ENCODE data around the gene FBXO48. TPM values are rescaled to one million over a fixed set of nuclear protein-coding genes. Genes with fewer than 3 reads are reported as not detected.

Gene FBXO48
- total RNA-seq, 1 experiment from 2014 or later = 0.74 TPM

- BruUV-seq (replicated peaks) = no TSS peak
- ATAC-seq = no peak
- Histone ChIP-seq H3K9me3 (ENCODE audit: control insufficient read depth, insufficient read depth, low read depth, low read length) (no peaks in the 10 kb centered on the region), H3K4me1 (ENCODE audit: control insufficient read depth, insufficient read depth, low read length) (no peaks in the 10 kb centered on the region), H3K4me3 (ENCODE audit: low read depth in 2 of 2, low read length in 2 of 2) (no peak overlapping the region), H3K36me3 (ENCODE audit: control insufficient read depth, insufficient read depth, low read length) (no peaks in the 10 kb centered on the region), H3K27ac (ENCODE audit: low read length) (no peak overlapping the region), H3K27me3 (ENCODE audit: control insufficient read depth, insufficient read depth, low read length) (0 out of 2 replicates have a peak, but pooled peaks cover 2% of the 10 kb centered on the region)
- intact Hi-C loops (cut with micrococcal nuclease; ENCODE audit: unreplicated experiment) (no loop called here), in situ Hi-C loops (cut with HindIII; ENCODE audit: low pct_unique_long_range_greater_than_20kb, low sequenced_read_pairs) (no loop called here)
- no peak for TF ChIP-seq POLR2AphosphoS5 (IDR thresholded peaks at IDR 0.05; ENCODE audit: low read depth, low read length)
- no peak for TF ChIP-seq TCF7L2 (IDR thresholded peaks at IDR 0.05; ENCODE audit: low read depth, low read length)
- no peak for TF ChIP-seq SIN3A (IDR thresholded peaks at IDR 0.05; ENCODE audit: borderline replicate concordance, insufficient read depth, low read depth, low read length)
- TF ChIP-seq, protein P1, sequence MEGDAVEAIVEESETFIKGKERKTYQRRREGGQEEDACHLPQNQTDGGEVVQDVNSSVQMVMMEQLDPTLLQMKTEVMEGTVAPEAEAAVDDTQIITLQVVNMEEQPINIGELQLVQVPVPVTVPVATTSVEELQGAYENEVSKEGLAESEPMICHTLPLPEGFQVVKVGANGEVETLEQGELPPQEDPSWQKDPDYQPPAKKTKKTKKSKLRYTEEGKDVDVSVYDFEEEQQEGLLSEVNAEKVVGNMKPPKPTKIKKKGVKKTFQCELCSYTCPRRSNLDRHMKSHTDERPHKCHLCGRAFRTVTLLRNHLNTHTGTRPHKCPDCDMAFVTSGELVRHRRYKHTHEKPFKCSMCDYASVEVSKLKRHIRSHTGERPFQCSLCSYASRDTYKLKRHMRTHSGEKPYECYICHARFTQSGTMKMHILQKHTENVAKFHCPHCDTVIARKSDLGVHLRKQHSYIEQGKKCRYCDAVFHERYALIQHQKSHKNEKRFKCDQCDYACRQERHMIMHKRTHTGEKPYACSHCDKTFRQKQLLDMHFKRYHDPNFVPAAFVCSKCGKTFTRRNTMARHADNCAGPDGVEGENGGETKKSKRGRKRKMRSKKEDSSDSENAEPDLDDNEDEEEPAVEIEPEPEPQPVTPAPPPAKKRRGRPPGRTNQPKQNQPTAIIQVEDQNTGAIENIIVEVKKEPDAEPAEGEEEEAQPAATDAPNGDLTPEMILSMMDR (IDR thresholded peaks at IDR 0.05) = no peak
- TF ChIP-seq, protein P2, sequence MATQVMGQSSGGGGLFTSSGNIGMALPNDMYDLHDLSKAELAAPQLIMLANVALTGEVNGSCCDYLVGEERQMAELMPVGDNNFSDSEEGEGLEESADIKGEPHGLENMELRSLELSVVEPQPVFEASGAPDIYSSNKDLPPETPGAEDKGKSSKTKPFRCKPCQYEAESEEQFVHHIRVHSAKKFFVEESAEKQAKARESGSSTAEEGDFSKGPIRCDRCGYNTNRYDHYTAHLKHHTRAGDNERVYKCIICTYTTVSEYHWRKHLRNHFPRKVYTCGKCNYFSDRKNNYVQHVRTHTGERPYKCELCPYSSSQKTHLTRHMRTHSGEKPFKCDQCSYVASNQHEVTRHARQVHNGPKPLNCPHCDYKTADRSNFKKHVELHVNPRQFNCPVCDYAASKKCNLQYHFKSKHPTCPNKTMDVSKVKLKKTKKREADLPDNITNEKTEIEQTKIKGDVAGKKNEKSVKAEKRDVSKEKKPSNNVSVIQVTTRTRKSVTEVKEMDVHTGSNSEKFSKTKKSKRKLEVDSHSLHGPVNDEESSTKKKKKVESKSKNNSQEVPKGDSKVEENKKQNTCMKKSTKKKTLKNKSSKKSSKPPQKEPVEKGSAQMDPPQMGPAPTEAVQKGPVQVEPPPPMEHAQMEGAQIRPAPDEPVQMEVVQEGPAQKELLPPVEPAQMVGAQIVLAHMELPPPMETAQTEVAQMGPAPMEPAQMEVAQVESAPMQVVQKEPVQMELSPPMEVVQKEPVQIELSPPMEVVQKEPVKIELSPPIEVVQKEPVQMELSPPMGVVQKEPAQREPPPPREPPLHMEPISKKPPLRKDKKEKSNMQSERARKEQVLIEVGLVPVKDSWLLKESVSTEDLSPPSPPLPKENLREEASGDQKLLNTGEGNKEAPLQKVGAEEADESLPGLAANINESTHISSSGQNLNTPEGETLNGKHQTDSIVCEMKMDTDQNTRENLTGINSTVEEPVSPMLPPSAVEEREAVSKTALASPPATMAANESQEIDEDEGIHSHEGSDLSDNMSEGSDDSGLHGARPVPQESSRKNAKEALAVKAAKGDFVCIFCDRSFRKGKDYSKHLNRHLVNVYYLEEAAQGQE (IDR thresholded peaks at IDR 0.05; ENCODE audit: insufficient read depth in 1 of 2, low read depth in 2 of 2, low read length in 1 of 2) = no peak
- POLR2A ChIA-PET = no interaction called here
- DNase-seq (ENCODE audit: low read depth, low spot score) = no peak
- CTCF ChIA-PET = no interaction called here
Measured at GRCh38 chr2:68413466-68413865, 53.6 kb downstream of the FBXO48 start.

- BruUV-seq (replicated peaks) = no TSS peak
- DNase-seq (ENCODE audit: low read depth, low spot score) (no peak), ATAC-seq (no peak)
- Histone ChIP-seq H3K27ac (ENCODE audit: low read length) (no peak overlapping the region), H3K27me3 (ENCODE audit: control insufficient read depth, insufficient read depth, low read length) (0 out of 2 replicates have a peak, but pooled peaks cover 2% of the 10 kb centered on the region), H3K9me3 (ENCODE audit: control insufficient read depth, insufficient read depth, low read depth, low read length) (no peaks in the 10 kb centered on the region), H3K4me1 (ENCODE audit: control insufficient read depth, insufficient read depth, low read length) (no peaks in the 10 kb centered on the region), H3K4me3 (ENCODE audit: low read depth in 2 of 2, low read length in 2 of 2) (no peak overlapping the region), H3K36me3 (ENCODE audit: control insufficient read depth, insufficient read depth, low read length) (no peaks in the 10 kb centered on the region)
- ChIA-PET CTCF (no interaction called here), POLR2A (no interaction called here)
- in situ Hi-C loops (cut with HindIII; ENCODE audit: low pct_unique_long_range_greater_than_20kb, low sequenced_read_pairs) = no loop called here
- TF ChIP-seq POLR2AphosphoS5 (IDR thresholded peaks at IDR 0.05; ENCODE audit: low read depth, low read length) (no peak), SIN3A (IDR thresholded peaks at IDR 0.05; ENCODE audit: borderline replicate concordance, insufficient read depth, low read depth, low read length) (no peak), TCF7L2 (IDR thresholded peaks at IDR 0.05; ENCODE audit: low read depth, low read length) (no peak)
- TF ChIP-seq, protein P2 (IDR thresholded peaks at IDR 0.05; ENCODE audit: insufficient read depth in 1 of 2, low read depth in 2 of 2, low read length in 1 of 2) = no peak
- TF ChIP-seq, protein P1 (IDR thresholded peaks at IDR 0.05) = no peak
- intact Hi-C loops (cut with micrococcal nuclease; ENCODE audit: unreplicated experiment) = no loop called here
Measured at GRCh38 chr2:68412127-68412819, 54.8 kb downstream of the FBXO48 start.

Measured in Panc1 (cell line).